ENCODE measurements around the gene ATP7B.

GRCh38 chr13:51999510-51999911 is 11.7 kb downstream of the ATP7B start:
- TF ChIP-seq CTCF (IDR thresholded peaks at IDR 0.05) = no peak
- no peak for TF ChIP-seq POLR2A (IDR thresholded peaks at IDR 0.05)
- TF ChIP-seq EP300 (IDR thresholded peaks at IDR 0.05; ENCODE audit: low read depth) = no peak
- TF ChIP-seq POLR2AphosphoS5 (IDR thresholded peaks at IDR 0.05) = no peak

All from transverse colon (tissue), 4 donors.